ENCODE measurements around the gene DGLUCY.
"Not testable (repeated sequence)": the region's sequence is repeated elsewhere in the genome, so short reads cannot be mapped to it uniquely, and the experiment has no call there.

Gene DGLUCY

GRCh38 chr14:91231446-91231845 is 117.6 kb downstream of the DGLUCY start:
- in situ Hi-C loops (cut with MboI; ENCODE audit: low sequenced_read_pairs) = no loop called here

DNA sequence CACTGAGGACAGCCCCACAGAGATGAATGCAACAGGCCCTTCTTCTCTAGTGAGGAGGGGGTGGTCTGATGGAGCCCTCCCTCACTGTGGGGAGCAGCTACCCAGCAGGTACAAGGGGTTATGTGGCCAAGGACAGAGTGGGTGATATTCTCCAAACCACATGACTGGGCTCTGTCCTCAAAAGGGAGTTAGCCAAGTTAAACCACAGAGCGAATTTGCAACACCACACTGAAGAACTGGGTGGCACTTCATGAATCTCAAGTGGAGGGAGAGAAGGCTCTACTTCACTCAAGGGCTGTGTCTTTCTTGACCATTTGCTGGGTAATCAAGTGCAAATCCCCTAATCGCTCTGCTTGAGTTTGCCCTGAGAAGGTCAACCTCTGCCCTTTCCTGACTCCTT is 118.2 kb downstream of the DGLUCY start:
- in situ Hi-C loops (cut with MboI; ENCODE audit: low sequenced_read_pairs) = no loop called here

DNA sequence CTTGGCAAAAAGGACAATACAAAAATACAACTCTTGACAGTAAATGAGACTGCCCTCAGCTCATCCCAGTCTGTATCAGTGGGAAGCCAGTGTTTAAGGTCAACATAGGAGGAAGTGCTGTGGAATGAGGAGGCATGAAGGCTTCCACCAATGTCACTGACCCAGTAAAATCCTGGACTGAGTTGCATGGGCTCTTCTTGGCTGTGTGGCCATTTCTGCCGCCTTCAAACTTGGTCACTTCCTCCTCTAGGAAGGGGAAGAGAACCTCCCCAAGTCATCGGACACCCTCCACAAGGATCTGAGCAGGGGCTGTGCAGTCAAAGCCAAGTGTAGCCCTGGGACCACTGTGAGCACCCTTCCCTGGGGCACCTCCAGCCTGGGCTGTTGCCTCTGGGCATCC is 118.7 kb downstream of the DGLUCY start:
- in situ Hi-C loops (cut with MboI; ENCODE audit: low sequenced_read_pairs) = no loop called here

DNA sequence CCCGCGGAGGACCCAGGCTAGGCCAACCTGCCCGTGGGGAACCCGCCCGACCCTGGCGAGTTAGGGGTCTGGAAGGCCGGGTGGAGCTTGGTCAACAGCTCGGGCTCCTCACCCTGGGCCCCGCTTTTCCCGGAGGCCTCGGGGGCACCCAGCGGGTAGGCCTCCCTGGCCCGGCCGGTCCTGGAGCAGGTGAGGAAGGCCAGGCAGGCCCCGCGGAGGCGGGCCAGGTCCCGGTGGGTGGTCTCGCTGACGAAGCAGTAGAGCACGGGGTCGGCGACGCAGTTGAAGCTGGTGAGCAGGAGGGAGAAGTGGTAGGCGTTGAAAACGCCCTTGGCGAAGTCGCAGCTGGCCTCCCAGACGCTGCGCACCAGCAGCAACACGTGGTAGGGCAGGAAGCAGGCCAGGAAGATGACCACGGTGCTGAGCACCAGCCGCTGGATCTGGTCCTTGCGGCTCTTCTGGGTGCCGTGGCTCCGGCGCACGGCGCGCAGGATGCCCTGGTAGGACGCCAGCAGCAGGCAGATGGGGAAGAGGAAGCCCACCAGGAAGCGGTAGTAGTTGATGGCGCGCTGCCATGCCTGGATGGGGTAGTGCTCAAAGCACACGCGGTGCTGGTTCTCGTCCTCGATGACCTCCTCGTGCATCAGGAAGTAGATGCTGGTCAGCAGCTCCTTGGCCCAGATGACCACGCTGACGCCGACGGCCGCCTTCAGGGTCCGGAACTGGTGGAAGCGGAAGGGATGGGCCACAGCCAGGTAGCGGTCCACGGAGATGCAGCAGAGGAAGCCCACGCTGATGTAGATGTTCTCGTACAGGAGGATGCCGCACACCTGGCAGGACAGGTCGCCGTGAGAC is 120.3 kb downstream of the DGLUCY start:
- in situ Hi-C loops (cut with MboI; ENCODE audit: low sequenced_read_pairs) = no loop called here

DNA sequence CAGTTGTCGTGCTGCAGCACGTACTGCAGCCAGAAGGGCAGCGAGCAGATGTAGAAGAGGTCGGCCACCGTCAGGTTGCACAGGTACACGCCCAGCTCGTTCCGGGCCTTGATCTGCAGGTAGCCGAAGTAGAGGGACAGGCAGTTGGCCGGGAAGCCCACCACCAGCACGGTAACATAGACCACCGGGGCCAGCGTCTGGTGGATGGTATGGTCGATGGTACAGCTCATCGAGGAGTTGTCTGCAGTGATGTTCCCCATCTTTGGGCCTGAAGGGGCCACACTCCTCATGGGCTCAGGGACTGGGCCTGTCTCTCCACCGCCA is 120.9 kb downstream of the DGLUCY start:
- in situ Hi-C loops (cut with MboI; ENCODE audit: low sequenced_read_pairs) = no loop called here

GRCh38 chr14:91235841-91236240 is 122.0 kb downstream of the DGLUCY start:
- in situ Hi-C loops (cut with MboI; ENCODE audit: low sequenced_read_pairs) = no loop called here

GRCh38 chr14:91237219-91237618 is 123.3 kb downstream of the DGLUCY start:
- in situ Hi-C loops (cut with MboI; ENCODE audit: low sequenced_read_pairs) = no loop called here

DNA sequence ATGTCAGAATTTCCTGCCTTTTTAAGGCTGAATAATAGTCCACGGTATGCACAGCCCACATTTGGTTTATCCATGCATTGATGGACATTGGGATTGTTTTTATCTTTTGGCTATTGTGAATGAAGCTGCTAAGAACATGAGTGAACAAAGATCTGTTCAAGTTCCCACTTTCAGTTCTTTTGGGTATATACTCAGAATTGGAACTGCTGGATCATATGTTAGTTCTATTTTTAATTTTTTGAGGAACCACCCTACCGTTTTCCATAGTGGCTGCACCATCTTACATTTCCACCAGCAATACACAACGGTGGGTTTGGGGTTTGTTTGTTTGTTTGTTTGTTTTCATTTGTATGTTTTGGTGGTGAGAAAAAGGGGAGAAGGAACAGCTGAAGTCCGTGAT is 124.2 kb downstream of the DGLUCY start:
- in situ Hi-C loops (cut with MboI; ENCODE audit: low sequenced_read_pairs) = no loop called here

DNA sequence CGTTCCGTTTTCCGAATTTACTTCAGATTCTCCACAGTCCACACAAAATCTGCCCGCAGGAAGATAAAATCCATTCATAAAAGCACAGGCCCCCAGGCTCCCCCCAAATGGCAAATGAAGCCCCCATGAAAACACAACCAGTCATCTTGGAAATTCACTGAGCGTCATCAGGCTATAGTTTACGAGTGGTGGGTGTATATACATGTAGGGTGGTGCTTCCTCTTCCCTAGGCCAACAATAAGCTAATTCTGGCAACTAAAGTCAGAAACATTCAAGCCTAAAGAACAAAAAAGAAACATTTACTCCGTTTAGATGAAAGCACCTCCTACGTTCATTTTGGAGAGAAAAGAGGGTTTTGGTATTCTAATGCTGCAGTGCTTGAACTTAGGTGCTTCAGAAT is 124.8 kb downstream of the DGLUCY start:
- in situ Hi-C loops (cut with MboI; ENCODE audit: low sequenced_read_pairs) = no loop called here

DNA sequence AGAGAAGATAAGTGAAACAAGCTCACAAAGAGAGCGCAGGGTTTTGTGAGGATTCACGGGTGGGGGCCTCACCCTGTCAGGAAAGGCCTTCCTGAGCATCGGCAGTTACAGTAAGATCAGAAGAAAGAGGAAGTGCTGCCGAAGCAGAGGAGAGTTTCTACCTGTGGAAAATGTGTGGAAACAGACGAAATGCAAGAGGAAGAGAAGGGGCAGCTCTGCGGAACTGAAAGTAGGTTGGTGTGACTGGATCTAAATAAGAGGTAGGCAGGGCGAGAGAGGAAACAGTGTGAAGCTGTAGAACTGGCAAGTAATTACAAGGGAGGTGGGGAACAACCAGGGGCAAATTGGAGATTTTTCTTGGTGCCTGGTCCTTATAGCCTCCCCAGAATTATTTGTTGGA is 128.0 kb downstream of the DGLUCY start:
- in situ Hi-C loops (cut with MboI; ENCODE audit: low sequenced_read_pairs) = no loop called here

GRCh38 chr14:91242635-91243034 is 128.8 kb downstream of the DGLUCY start:
- in situ Hi-C loops (cut with MboI; ENCODE audit: low sequenced_read_pairs) = no loop called here

GRCh38 chr14:91243074-91243471 is 129.2 kb downstream of the DGLUCY start:
- in situ Hi-C loops (cut with MboI; ENCODE audit: low sequenced_read_pairs) = no loop called here

GRCh38 chr14:91244501-91244901 is 130.6 kb downstream of the DGLUCY start, which contains the start of gene GPR68:
TSS of gene GPR68 (minus strand) at chr14:91244704. CDS start at chr14:91235050, 9,654 bp downstream.
- in situ Hi-C loops (cut with MboI; ENCODE audit: low sequenced_read_pairs) = no loop called here

- in situ Hi-C loops (cut with MboI; ENCODE audit: low sequenced_read_pairs) = no loop called here
Measured at GRCh38 chr14:91245029-91245428, 131.2 kb downstream of the DGLUCY start.

DNA sequence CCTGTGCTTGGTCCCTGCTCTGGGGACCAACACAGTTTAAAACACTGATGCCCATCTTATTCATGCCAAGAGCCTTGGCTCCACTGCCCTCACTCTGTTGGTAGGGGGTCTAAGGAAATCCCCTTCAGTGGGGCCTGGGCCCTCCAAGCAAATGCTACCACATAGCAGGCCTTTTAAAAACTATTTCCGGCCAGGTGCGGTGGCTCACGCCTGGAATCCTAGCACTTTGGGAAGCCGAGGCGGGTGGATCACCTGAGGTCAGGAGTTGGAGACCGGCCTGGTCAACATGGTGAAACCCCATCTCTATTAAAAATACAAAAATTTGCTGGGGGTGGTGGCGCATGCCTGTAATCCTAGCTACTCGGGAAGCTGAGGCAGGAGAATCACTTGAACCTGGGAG is 131.7 kb downstream of the DGLUCY start:
- in situ Hi-C loops (cut with MboI; ENCODE audit: low sequenced_read_pairs) = not testable (repeated sequence)

GRCh38 chr14:91246051-91246852 is 132.4 kb downstream of the DGLUCY start:
- in situ Hi-C loops (cut with MboI; ENCODE audit: low sequenced_read_pairs) = no loop called here

- in situ Hi-C loops (cut with MboI; ENCODE audit: low sequenced_read_pairs) = no loop called here
Measured at GRCh38 chr14:91249841-91250616, 136.2 kb downstream of the DGLUCY start.

- in situ Hi-C loops (cut with MboI; ENCODE audit: low sequenced_read_pairs) = no loop called here
Measured at GRCh38 chr14:91250912-91251311, 137.0 kb downstream of the DGLUCY start.

DNA sequence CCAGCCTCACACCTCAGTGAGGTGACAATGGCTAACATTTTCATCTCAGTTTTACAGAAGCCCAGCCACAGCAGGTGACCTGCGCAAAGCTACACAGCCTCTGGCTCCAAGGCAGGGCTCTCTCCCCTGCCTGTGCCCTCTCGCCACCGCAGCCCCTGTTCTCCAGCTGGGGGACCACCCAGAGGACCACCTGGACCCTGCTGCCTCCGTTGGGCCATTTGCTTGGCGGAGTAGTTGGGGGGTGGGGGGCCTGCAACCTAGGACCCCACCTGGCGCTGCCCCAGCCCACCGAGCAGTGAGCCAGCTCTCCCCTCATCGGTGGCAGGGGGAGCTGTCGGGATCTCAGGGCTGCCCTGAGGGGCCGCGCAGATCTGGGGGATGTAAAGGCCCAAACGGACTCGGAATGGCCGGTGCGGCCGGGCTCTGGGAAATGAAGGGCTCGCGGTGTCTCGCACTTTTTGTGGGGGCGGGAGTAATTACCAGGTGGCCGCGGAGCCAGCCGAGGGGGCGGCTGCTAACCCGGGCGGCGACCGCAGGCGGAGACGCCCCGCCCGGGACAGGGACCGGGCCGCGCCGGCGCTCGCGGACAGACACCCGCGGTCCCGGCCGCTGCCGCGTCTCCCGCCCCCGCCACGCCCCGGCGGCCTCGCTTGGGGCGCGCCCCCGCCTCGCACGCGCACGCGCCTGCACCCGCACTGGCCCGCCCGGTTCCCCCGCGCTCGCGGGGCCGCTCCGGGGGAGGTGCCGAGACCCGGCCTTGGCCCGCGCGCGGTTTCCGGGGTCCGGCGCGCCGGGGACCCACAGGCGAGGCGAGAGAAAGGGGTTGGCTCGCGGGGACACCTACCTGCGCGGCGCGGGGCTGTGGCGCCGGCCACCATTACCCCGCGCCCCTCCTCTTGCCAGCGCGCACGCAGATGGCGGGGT is 139.3 kb downstream of the DGLUCY start:
- in situ Hi-C loops (cut with MboI; ENCODE audit: low sequenced_read_pairs) = no loop called here

- in situ Hi-C loops (cut with MboI; ENCODE audit: low sequenced_read_pairs) = no loop called here
Measured at GRCh38 chr14:91253795-91254323, 140.0 kb downstream of the DGLUCY start.

All from hTERT RPE-1 (cell line).